Amniotic epithelial cell (primary cell): ENCODE results near the gene SPRED1.
A peak's percentile ranks its signal among the peaks of the same experiment; 100 is the strongest.

Experiments
- DNase-seq: peaks from one replicate; pipeline ENCODE4 v3.0.0-alpha.2; 2010; ENCODE audit warnings: low read depth

SPRED1 gene

GRCh38 chr15:38281031-38281430 lies 28.4 kb downstream of the SPRED1 start:
- no peak for DNase-seq

- DNase-seq: no peak
Measured at GRCh38 chr15:38283010-38283409, 30.4 kb downstream of the SPRED1 start.

- no peak for DNase-seq
Measured at GRCh38 chr15:38285456-38285855, 32.8 kb downstream of the SPRED1 start.

- no peak for DNase-seq
Measured at GRCh38 chr15:38294126-38294525, 41.5 kb downstream of the SPRED1 start.

GRCh38 chr15:38297623-38298388 lies 45.2 kb downstream of the SPRED1 start:
- no peak for DNase-seq

GRCh38 chr15:38299216-38299615 lies 46.6 kb downstream of the SPRED1 start:
- DNase-seq: peak; percentile 86

- peak; percentile 45 for DNase-seq
Measured at GRCh38 chr15:38300395-38300794, 47.8 kb downstream of the SPRED1 start.

GRCh38 chr15:38304481-38304880 lies 51.8 kb downstream of the SPRED1 start:
- DNase-seq: no peak

GRCh38 chr15:38307251-38307650 lies 54.6 kb downstream of the SPRED1 start:
- DNase-seq: no peak

- DNase-seq: no peak
Measured at GRCh38 chr15:38307861-38308641, 55.4 kb downstream of the SPRED1 start.

GRCh38 chr15:38308797-38309196 lies 56.2 kb downstream of the SPRED1 start:
- no peak for DNase-seq

- no peak for DNase-seq
Measured at GRCh38 chr15:38312190-38312589, 59.6 kb downstream of the SPRED1 start.

- peak; percentile 30 for DNase-seq
Measured at GRCh38 chr15:38316311-38316710, 63.7 kb downstream of the SPRED1 start.

GRCh38 chr15:38320181-38320580 lies 67.5 kb downstream of the SPRED1 start:
- DNase-seq: no peak

- peak; percentile 26 for DNase-seq
Measured at GRCh38 chr15:38320866-38321265, 68.2 kb downstream of the SPRED1 start.

GRCh38 chr15:38323895-38324294 lies 71.3 kb downstream of the SPRED1 start:
- no peak for DNase-seq

- no peak for DNase-seq
Measured at GRCh38 chr15:38324939-38325647, 72.5 kb downstream of the SPRED1 start.

- no peak for DNase-seq
Measured at GRCh38 chr15:38325648-38325990, 73.0 kb downstream of the SPRED1 start.

- no peak for DNase-seq
Measured at GRCh38 chr15:38332711-38333110, 80.1 kb downstream of the SPRED1 start.

- DNase-seq: no peak
Measured at GRCh38 chr15:38335116-38335515, 82.5 kb downstream of the SPRED1 start.

- peak; percentile 37 for DNase-seq
Measured at GRCh38 chr15:38344351-38344750, 91.7 kb downstream of the SPRED1 start.

- DNase-seq: peak; percentile 50
Measured at GRCh38 chr15:38349251-38349650, 96.6 kb downstream of the SPRED1 start.

- no peak for DNase-seq
Measured at GRCh38 chr15:38351466-38351865, 98.8 kb downstream of the SPRED1 start.
